NOMO-1 treated with dmso at 0.1 percent for 144 hours (cell line): ENCODE data around the gene GVQW3.
"Not testable (repeated sequence)": the region's sequence is repeated elsewhere in the genome, so short reads cannot be mapped to it uniquely, and the experiment has no call there.

Source experiments
- DNase-seq: peaks from one replicate; lab custom pipeline; 2025; ENCODE audit not compliant: unreplicated experiment; lab: John Stamatoyannopoulos, UW

GVQW3 gene

GRCh38 chr11:76385903-76386302, 4.8 kb downstream of the GVQW3 start:
- DNase-seq: no peak

DNA sequence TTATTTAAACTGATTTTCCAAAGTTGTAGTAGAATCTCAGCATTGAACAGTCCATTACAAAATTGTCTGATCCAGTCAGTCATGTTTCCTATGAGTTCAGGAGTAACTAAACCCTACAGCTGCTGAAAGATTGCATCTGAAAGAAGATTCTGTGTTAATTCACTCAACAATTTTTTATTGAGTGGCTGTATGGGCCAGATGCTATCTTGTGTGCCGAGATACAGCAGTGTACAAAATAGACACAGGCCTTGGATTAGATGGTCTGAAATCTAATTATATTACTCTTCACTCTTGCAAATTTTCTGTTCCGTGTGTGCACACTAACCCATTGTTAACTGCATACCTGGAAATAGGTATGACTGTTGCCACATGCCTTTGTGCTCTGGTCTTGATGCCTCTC, 7.3 kb downstream of the GVQW3 start:
- no peak for DNase-seq

- DNase-seq: no peak
Observed at GRCh38 chr11:76391021-76391420, 9.9 kb downstream of the GVQW3 start.

GRCh38 chr11:76391811-76392475, 10.8 kb downstream of the GVQW3 start:
- no peak for DNase-seq

GRCh38 chr11:76392870-76393269, 11.7 kb downstream of the GVQW3 start:
- DNase-seq: no peak

DNA sequence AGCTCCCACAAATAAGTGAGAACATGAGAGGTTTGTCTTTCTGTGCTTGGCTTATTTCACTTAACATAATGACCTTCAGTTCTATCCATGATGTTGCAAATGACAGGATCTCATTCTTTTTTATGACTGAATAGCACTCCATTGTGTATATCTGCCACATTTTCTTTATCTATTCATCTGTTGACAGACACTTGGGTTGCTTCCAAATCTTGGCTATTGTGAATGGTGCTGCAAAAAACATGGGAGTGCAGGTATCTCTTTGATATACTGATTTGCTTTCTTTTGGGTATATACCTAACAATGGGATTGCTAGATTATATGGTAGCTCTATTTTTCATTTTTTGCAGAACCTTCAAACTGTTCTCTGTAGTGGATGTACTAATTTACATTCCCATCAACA, 13.3 kb downstream of the GVQW3 start:
- DNase-seq: no peak

DNA sequence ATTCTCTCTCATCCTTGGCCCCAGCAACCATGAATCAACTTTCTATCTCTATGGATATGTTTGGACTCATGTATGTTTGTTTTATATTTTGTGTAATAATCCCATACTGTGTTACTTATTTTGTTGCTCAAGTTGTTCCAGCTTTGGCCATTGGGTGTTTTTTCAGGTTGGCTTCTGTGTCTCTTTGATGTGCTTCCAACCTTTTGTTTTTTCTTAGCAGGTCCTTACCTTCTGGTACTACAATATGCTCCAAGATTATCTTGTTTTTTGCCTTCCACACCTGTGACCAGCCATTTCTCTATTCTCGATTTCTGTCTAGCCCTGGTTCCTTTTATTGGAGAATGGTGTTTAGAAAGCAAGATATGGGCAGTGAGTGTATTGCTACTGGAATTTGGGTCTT, 14.2 kb downstream of the GVQW3 start:
- DNase-seq: no peak

DNA sequence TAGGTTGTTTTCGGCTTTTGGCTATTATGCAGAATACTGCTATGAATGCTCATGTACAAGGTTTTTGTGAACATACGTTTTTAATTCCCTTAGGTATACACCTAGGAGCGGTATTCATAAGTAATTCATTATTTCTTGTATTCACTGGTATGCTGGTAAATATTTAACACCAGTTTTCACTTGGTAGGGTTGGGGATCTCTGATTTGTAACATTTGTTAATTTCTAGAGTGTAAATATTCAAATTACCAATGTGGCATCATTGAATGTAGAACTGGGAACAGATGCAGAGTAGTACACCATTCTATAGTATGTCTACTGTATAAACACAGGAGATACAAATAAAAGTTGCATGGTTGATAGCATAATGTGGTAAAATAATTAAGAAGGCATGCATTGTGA, 16.3 kb downstream of the GVQW3 start:
- no peak for DNase-seq

- DNase-seq: no peak
Observed at GRCh38 chr11:76400967-76401366, 19.8 kb downstream of the GVQW3 start.

- not testable (repeated sequence) for DNase-seq
Observed at GRCh38 chr11:76401484-76401883, 20.4 kb downstream of the GVQW3 start.

DNA sequence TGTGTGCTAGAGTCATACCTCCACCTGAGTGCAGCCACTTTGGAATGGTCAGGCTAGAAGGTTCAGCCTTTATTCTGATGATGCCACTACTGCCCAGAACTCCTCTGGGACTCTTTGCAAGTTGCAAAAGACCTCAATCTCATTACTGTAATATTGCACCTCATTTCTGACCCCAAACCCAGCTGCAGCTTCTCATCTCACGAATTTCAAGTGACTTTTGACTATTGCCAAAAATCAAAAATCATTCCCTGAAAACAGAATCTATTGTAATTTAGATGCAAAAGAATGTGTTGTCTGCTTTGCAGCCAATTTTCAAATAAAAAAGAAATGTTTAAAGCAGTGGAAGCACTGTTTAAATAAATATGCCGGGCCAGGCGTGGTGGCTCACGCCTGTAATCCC, 25.2 kb downstream of the GVQW3 start:
- DNase-seq: no peak

GRCh38 chr11:76408171-76408965, 27.2 kb downstream of the GVQW3 start:
- DNase-seq: no peak

- DNase-seq: no peak
Observed at GRCh38 chr11:76410851-76411357, 29.8 kb downstream of the GVQW3 start.

- DNase-seq: no peak
Observed at GRCh38 chr11:76415073-76415472, 34.0 kb downstream of the GVQW3 start.

- no peak for DNase-seq
Observed at GRCh38 chr11:76419896-76420295, 38.8 kb downstream of the GVQW3 start.

GRCh38 chr11:76424379-76424778, 43.3 kb downstream of the GVQW3 start:
- no peak for DNase-seq

DNA sequence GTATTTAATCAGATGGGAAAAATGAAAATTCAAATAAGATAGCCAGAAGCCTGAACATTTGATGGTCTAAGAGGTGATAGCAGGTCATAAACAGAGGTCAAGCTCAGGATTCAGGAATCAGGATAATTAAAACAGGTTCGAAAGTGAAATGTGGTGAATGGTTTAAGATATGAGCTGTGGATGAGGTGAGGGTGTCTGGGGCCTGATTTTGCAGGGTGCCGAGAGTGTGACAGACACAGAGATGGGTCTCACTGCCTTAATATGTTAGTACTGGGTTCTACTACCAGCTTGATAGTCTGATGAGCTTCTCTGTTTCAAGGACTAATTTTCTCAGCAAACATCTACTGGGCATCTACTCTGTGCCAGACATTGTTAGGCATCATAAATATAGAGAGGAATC, 43.8 kb downstream of the GVQW3 start:
- DNase-seq: no peak

GRCh38 chr11:76426660-76427059, 45.5 kb downstream of the GVQW3 start:
- DNase-seq: no peak

GRCh38 chr11:76436020-76436419, 54.9 kb downstream of the GVQW3 start:
- no peak for DNase-seq

DNA sequence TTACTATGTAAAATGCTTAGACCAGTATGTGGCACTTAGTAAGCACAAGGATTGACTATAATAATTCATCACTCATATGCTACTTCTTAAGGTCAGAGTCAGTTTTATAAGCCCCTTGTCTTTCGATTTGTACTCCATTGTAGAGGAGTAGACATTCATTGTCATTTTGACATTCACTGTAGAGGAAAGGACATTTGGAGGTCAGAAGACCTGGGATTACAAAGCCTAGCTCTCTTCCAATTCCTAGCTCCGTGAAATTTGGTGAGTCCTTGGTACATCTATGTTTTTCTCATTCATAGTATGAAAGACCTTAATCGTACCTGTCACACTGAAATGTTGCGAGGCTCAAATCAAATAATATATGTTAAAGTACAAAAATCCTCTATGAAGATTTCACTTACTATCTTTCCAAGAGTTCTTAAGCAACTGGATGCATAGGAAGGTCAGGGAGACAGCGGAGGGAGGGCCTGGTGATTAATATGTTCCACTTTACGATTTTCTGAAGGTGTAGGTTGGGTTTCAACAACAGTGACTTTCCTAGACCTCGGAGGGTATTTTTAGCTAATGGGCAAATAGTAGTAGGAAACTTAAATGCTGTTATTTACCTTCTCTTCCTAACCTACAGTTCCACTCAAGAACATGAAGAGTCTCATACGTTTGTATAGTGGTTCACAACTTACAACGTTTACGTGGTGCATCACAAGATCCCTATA, 62.3 kb downstream of the GVQW3 start:
- DNase-seq: no peak

DNA sequence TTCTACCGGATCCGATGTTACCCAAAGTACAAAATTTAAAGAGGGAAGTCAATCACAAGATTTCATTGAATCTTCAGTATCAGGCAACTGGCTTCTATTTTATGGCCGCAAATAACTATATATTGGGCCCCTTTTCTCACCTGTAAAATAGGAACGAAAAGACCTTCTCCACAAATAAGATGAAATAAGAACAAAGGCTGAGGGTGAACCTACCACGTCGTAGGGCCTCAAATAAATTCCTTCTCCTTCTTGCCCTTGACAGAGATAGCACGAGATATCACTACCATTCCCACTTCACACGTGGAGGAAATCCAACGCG, 62.9 kb downstream of the GVQW3 start:
- no peak for DNase-seq
